ENCODE data around the gene LPO. TPM values are rescaled to one million over a fixed set of nuclear protein-coding genes. Genes with fewer than 3 reads are reported as not detected.

The LPO gene
- total and polyA plus RNA-seq, 2 donors (not counting 1 experiment from before 2014, with no cell fraction given): not detected

DNA sequence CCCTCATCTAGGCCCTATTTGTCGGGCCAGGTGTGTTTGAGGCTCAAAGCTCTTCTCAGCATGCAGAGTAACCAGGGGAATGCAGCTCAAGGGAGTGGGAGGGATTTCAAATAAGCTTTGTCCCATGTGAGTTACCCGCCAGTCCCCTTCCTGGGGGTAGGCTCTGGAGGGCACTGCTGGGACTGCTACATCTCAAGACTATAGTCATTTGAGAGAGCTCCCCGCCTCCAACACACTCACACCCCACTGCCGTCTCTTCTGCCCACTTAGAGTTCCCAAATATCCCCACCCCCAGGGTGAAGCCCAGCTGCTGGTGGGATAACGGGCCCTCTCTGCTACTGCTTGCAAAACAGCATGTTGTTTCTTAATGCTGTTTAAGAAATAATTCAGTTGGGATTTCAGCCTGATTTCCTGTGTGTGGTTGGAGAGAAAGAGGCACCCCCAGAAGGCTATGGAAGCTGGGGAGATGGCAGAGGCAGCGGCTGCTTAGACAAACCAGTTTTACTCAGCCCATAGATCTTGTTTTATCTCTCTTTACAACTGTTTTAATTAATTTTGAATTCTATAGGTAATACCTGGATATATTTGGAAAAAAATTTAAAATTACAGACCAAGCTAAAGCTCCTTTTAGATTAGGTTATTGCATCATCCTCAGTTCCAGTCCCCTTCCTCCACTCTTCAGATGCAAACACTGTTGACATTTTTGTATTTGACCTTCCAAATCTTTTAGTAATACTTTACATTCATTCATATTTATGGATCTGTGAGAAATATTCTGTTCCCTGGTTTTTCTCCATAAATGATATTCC lies 46.4 kb downstream of the LPO start:
- no peaks in the 10 kb centered on the region for H3K79me2 ChIP-seq (ENCODE audit: control insufficient read depth, insufficient read depth, low read length)
- H3K27ac ChIP-seq (ENCODE audit: insufficient read depth, low read length): no peak overlapping the region
- no peak overlapping the region for H3K4me2 ChIP-seq (ENCODE audit: extremely low read depth, insufficient read depth, low read length)
- no peaks in the 10 kb centered on the region for H3K4me1 ChIP-seq (ENCODE audit: control insufficient read depth, extremely low read depth, insufficient read depth, low read length)
- H3K9me3 ChIP-seq (ENCODE audit: control insufficient read depth, insufficient read depth, low read depth, low read length): no peaks in the 10 kb centered on the region
- no peak overlapping the region for H2AFZ ChIP-seq (ENCODE audit: low read length)
- no peaks in the 10 kb centered on the region for H3K27me3 ChIP-seq (ENCODE audit: control insufficient read depth, insufficient read depth, low read length)
- H3K36me3 ChIP-seq (ENCODE audit: control insufficient read depth, insufficient read depth, low read length): no peaks in the 10 kb centered on the region
- no peak overlapping the region for H3K9ac ChIP-seq (ENCODE audit: insufficient read depth, low read length)
- TF ChIP-seq EZH2 (IDR thresholded peaks at IDR 0.05; ENCODE audit: low read length, missing control alignments): no peak
- TF ChIP-seq, protein P1, sequence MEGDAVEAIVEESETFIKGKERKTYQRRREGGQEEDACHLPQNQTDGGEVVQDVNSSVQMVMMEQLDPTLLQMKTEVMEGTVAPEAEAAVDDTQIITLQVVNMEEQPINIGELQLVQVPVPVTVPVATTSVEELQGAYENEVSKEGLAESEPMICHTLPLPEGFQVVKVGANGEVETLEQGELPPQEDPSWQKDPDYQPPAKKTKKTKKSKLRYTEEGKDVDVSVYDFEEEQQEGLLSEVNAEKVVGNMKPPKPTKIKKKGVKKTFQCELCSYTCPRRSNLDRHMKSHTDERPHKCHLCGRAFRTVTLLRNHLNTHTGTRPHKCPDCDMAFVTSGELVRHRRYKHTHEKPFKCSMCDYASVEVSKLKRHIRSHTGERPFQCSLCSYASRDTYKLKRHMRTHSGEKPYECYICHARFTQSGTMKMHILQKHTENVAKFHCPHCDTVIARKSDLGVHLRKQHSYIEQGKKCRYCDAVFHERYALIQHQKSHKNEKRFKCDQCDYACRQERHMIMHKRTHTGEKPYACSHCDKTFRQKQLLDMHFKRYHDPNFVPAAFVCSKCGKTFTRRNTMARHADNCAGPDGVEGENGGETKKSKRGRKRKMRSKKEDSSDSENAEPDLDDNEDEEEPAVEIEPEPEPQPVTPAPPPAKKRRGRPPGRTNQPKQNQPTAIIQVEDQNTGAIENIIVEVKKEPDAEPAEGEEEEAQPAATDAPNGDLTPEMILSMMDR (conservative IDR thresholded peaks at IDR 0.05 in 1 of 2, IDR thresholded peaks at IDR 0.05 in 1 of 2; ENCODE audit: low read depth in 1 of 2, low read length in 2 of 2): no peak
- DNase-seq (ENCODE audit: low read depth in 2 of 2): no peak
- H4K20me1 ChIP-seq (ENCODE audit: control insufficient read depth, extremely low read depth, insufficient read depth, low read length): no peaks in the 10 kb centered on the region
- no peak overlapping the region for H3K4me3 ChIP-seq (replicated peaks in 1 of 4; ENCODE audit: control extremely low read depth in 1 of 4, insufficient read depth in 1 of 4, low read depth in 3 of 4, low read length in 4 of 4)

DNA sequence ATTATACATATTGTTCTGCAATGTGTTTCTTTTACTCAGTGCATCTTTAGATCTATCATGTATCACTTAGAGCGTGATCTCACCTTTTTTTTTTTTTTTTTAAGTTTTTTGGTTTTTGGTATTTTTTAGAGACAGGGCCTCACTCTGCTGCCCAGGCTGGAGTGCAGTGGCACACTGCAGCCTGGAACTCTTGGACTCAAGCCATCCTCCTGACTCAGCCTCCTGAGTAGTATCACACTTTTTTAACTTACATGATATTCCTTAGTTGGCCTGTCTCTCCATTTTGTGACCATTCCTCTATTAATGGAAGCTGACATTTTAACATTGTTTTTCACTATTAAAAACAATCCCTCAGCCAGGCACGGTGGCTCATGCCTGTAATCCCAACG lies 47.0 kb downstream of the LPO start:
- Histone ChIP-seq H2AFZ (ENCODE audit: low read length) (no peak overlapping the region), H3K27me3 (ENCODE audit: control insufficient read depth, insufficient read depth, low read length) (no peaks in the 10 kb centered on the region), H3K9me3 (ENCODE audit: control insufficient read depth, insufficient read depth, low read depth, low read length) (no peaks in the 10 kb centered on the region), H3K36me3 (ENCODE audit: control insufficient read depth, insufficient read depth, low read length) (no peaks in the 10 kb centered on the region), H4K20me1 (ENCODE audit: control insufficient read depth, extremely low read depth, insufficient read depth, low read length) (no peaks in the 10 kb centered on the region), H3K4me3 (replicated peaks in 1 of 4; ENCODE audit: control extremely low read depth in 1 of 4, insufficient read depth in 1 of 4, low read depth in 3 of 4, low read length in 4 of 4) (no peak overlapping the region), H3K79me2 (ENCODE audit: control insufficient read depth, insufficient read depth, low read length) (no peaks in the 10 kb centered on the region), H3K4me2 (ENCODE audit: extremely low read depth, insufficient read depth, low read length) (no peak overlapping the region), H3K4me1 (ENCODE audit: control insufficient read depth, extremely low read depth, insufficient read depth, low read length) (no peaks in the 10 kb centered on the region), H3K9ac (ENCODE audit: insufficient read depth, low read length) (no peak overlapping the region), H3K27ac (ENCODE audit: insufficient read depth, low read length) (no peak overlapping the region)
- DNase-seq (ENCODE audit: low read depth in 2 of 2): peak in 1 of 2 donors; percentile 6
- no peak for TF ChIP-seq EZH2 (IDR thresholded peaks at IDR 0.05; ENCODE audit: low read length, missing control alignments)
- TF ChIP-seq, protein P1 (conservative IDR thresholded peaks at IDR 0.05 in 1 of 2, IDR thresholded peaks at IDR 0.05 in 1 of 2; ENCODE audit: low read depth in 1 of 2, low read length in 2 of 2): no peak

DNA sequence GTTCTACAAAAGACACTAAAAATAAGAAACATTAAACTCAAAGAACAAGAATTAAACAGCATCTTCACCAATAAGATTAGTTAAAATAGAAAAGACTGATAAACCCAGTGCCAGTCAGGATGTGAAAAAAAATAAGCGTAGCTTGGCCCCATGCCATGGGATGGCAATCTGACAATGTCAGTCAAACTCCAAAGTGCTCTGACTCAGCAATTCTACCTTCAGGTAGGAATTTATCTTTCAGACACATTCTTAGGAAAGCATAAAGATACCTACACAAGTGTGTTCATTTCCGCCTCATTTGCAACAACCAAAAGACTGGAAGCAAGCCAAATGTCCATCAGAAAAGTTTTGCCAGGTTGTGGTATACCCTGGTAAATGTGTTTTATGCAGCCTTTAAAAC lies 51.5 kb downstream of the LPO start:
- Histone ChIP-seq H3K9ac (ENCODE audit: insufficient read depth, low read length) (no peak overlapping the region), H3K27me3 (ENCODE audit: control insufficient read depth, insufficient read depth, low read length) (peaks cover 4% of the 10 kb centered on the region), H4K20me1 (ENCODE audit: control insufficient read depth, extremely low read depth, insufficient read depth, low read length) (no peaks in the 10 kb centered on the region), H3K4me3 (replicated peaks in 1 of 4; ENCODE audit: control extremely low read depth in 1 of 4, insufficient read depth in 1 of 4, low read depth in 3 of 4, low read length in 4 of 4) (no peak overlapping the region), H3K9me3 (ENCODE audit: control insufficient read depth, insufficient read depth, low read depth, low read length) (no peaks in the 10 kb centered on the region), H3K36me3 (ENCODE audit: control insufficient read depth, insufficient read depth, low read length) (no peaks in the 10 kb centered on the region), H3K4me1 (ENCODE audit: control insufficient read depth, extremely low read depth, insufficient read depth, low read length) (no peaks in the 10 kb centered on the region), H3K79me2 (ENCODE audit: control insufficient read depth, insufficient read depth, low read length) (no peaks in the 10 kb centered on the region), H2AFZ (ENCODE audit: low read length) (no peak overlapping the region), H3K4me2 (ENCODE audit: extremely low read depth, insufficient read depth, low read length) (no peak overlapping the region), H3K27ac (ENCODE audit: insufficient read depth, low read length) (no peak overlapping the region)
- no peak for DNase-seq (ENCODE audit: low read depth in 2 of 2)
- TF ChIP-seq, protein P1 (conservative IDR thresholded peaks at IDR 0.05 in 1 of 2, IDR thresholded peaks at IDR 0.05 in 1 of 2; ENCODE audit: low read depth in 1 of 2, low read length in 2 of 2): no peak
- no peak for TF ChIP-seq EZH2 (IDR thresholded peaks at IDR 0.05; ENCODE audit: low read length, missing control alignments)
